Measurements from ENCODE around the gene EXD1. TPM values are rescaled to one million over a fixed set of nuclear protein-coding genes. Genes with fewer than 3 reads are reported as not detected.
A peak's percentile ranks its signal among the peaks of the same experiment; 100 is the strongest.

Gene EXD1
- total and polyA plus RNA-seq, 2 of the 13 experiments (the other 11 are each of a cell fraction or from before 2014, with no cell fraction given) = not detected

DNA sequence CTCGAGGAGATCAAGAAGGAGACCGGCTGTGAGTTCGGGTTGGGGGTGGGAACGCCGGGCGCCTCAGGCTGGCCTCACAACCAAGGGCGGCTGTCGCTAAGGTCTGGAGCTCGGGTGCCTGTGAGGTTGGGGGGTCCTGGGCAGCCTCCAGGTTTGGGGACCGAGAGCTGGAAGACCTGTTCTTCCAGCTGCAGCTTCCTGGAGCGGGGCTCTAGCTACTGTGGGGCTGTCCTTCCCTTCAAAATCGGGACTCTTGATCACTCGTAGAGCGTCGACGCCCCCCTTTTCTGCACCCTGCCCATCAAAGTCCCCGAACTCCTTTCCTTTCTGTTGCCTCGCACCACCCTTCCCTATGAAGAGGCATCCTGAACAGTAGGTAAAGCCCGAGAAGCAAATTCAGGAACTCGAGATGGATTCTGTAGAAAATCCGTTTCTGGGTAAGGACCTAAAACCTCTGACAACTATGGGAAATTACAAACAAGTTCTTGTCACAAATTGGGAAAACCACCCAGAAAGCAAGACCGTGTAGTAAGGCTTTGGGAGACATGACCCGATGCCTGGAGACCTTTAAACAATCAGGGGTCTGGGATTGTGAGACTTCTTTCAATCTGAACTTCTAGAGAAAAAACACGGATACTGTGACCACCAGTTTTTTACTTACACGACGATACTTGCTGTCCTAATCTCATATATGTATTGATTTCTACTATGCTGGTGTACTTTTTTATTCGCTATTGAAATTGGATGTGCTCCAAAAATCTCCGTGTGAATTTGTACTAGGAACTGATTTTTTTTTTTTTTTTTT lies 1.1 kb upstream of the EXD1 start (continued):
- TF ChIP-seq, protein P1, sequence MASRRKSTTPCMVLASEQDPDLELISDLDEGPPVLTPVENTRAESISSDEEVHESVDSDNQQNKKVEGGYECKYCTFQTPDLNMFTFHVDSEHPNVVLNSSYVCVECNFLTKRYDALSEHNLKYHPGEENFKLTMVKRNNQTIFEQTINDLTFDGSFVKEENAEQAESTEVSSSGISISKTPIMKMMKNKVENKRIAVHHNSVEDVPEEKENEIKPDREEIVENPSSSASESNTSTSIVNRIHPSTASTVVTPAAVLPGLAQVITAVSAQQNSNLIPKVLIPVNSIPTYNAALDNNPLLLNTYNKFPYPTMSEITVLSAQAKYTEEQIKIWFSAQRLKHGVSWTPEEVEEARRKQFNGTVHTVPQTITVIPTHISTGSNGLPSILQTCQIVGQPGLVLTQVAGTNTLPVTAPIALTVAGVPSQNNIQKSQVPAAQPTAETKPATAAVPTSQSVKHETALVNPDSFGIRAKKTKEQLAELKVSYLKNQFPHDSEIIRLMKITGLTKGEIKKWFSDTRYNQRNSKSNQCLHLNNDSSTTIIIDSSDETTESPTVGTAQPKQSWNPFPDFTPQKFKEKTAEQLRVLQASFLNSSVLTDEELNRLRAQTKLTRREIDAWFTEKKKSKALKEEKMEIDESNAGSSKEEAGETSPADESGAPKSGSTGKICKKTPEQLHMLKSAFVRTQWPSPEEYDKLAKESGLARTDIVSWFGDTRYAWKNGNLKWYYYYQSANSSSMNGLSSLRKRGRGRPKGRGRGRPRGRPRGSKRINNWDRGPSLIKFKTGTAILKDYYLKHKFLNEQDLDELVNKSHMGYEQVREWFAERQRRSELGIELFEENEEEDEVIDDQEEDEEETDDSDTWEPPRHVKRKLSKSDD (CRISPR knock-in tag; IDR thresholded peaks at IDR 0.05; ENCODE audit: low read depth) = no peak
- TF ChIP-seq, protein P2, sequence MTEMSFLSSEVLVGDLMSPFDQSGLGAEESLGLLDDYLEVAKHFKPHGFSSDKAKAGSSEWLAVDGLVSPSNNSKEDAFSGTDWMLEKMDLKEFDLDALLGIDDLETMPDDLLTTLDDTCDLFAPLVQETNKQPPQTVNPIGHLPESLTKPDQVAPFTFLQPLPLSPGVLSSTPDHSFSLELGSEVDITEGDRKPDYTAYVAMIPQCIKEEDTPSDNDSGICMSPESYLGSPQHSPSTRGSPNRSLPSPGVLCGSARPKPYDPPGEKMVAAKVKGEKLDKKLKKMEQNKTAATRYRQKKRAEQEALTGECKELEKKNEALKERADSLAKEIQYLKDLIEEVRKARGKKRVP (CRISPR knock-in tag; IDR thresholded peaks at IDR 0.05) = no peak
- no peak for TF ChIP-seq ZNF432 (CRISPR knock-in tag; IDR thresholded peaks at IDR 0.05; ENCODE audit: borderline replicate concordance)
- no peak for TF ChIP-seq SCMH1 (CRISPR knock-in tag; IDR thresholded peaks at IDR 0.05; ENCODE audit: borderline replicate concordance)
- TF ChIP-seq MED13 (CRISPR knock-in tag; IDR thresholded peaks at IDR 0.05) = no peak
- no peak for TF ChIP-seq ZNF44 (CRISPR knock-in tag; IDR thresholded peaks at IDR 0.05)
- TF ChIP-seq, protein P3, sequence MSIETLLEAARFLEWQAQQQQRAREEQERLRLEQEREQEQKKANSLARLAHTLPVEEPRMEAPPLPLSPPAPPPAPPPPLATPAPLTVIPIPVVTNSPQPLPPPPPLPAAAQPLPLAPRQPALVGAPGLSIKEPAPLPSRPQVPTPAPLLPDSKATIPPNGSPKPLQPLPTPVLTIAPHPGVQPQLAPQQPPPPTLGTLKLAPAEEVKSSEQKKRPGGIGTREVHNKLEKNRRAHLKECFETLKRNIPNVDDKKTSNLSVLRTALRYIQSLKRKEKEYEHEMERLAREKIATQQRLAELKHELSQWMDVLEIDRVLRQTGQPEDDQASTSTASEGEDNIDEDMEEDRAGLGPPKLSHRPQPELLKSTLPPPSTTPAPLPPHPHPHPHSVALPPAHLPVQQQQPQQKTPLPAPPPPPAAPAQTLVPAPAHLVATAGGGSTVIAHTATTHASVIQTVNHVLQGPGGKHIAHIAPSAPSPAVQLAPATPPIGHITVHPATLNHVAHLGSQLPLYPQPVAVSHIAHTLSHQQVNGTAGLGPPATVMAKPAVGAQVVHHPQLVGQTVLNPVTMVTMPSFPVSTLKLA (IDR thresholded peaks at IDR 0.05) = no peak
- TF ChIP-seq, protein P4, sequence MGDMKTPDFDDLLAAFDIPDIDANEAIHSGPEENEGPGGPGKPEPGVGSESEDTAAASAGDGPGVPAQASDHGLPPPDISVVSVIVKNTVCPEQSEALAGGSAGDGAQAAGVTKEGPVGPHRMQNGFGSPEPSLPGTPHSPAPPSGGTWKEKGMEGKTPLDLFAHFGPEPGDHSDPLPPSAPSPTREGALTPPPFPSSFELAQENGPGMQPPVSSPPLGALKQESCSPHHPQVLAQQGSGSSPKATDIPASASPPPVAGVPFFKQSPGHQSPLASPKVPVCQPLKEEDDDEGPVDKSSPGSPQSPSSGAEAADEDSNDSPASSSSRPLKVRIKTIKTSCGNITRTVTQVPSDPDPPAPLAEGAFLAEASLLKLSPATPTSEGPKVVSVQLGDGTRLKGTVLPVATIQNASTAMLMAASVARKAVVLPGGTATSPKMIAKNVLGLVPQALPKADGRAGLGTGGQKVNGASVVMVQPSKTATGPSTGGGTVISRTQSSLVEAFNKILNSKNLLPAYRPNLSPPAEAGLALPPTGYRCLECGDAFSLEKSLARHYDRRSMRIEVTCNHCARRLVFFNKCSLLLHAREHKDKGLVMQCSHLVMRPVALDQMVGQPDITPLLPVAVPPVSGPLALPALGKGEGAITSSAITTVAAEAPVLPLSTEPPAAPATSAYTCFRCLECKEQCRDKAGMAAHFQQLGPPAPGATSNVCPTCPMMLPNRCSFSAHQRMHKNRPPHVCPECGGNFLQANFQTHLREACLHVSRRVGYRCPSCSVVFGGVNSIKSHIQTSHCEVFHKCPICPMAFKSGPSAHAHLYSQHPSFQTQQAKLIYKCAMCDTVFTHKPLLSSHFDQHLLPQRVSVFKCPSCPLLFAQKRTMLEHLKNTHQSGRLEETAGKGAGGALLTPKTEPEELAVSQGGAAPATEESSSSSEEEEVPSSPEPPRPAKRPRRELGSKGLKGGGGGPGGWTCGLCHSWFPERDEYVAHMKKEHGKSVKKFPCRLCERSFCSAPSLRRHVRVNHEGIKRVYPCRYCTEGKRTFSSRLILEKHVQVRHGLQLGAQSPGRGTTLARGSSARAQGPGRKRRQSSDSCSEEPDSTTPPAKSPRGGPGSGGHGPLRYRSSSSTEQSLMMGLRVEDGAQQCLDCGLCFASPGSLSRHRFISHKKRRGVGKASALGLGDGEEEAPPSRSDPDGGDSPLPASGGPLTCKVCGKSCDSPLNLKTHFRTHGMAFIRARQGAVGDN (CRISPR knock-in tag; IDR thresholded peaks at IDR 0.05) = no peak
- TF ChIP-seq FOXP1 (IDR thresholded peaks at IDR 0.05) = no peak
- TF ChIP-seq FOXP1 (CRISPR knock-in tag; IDR thresholded peaks at IDR 0.05) = no peak
- TF ChIP-seq, protein P5, sequence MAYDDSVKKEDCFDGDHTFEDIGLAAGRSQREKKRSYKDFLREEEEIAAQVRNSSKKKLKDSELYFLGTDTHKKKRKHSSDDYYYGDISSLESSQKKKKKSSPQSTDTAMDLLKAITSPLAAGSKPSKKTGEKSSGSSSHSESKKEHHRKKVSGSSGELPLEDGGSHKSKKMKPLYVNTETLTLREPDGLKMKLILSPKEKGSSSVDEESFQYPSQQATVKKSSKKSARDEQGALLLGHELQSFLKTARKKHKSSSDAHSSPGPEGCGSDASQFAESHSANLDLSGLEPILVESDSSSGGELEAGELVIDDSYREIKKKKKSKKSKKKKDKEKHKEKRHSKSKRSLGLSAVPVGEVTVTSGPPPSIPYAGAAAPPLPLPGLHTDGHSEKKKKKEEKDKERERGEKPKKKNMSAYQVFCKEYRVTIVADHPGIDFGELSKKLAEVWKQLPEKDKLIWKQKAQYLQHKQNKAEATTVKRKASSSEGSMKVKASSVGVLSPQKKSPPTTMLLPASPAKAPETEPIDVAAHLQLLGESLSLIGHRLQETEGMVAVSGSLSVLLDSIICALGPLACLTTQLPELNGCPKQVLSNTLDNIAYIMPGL (CRISPR knock-in tag; IDR thresholded peaks at IDR 0.05; ENCODE audit: borderline replicate concordance in 1 of 2, low read depth in 1 of 2) = 0 out of 4 replicates have a peak, but pooled peaks of 1 of the 2 experiments have one; percentile 13
- no peak for TF ChIP-seq ARID2 (CRISPR knock-in tag; IDR thresholded peaks at IDR 0.05; ENCODE audit: borderline replicate concordance)
- no peak for TF ChIP-seq ZNF225 (CRISPR knock-in tag; IDR thresholded peaks at IDR 0.05)
- no peak for TF ChIP-seq NPAS2 (CRISPR knock-in tag; IDR thresholded peaks at IDR 0.05; ENCODE audit: borderline replicate concordance)

All from HepG2 (cell line).